Measurements from ENCODE around the gene KCNH3.

DNA sequence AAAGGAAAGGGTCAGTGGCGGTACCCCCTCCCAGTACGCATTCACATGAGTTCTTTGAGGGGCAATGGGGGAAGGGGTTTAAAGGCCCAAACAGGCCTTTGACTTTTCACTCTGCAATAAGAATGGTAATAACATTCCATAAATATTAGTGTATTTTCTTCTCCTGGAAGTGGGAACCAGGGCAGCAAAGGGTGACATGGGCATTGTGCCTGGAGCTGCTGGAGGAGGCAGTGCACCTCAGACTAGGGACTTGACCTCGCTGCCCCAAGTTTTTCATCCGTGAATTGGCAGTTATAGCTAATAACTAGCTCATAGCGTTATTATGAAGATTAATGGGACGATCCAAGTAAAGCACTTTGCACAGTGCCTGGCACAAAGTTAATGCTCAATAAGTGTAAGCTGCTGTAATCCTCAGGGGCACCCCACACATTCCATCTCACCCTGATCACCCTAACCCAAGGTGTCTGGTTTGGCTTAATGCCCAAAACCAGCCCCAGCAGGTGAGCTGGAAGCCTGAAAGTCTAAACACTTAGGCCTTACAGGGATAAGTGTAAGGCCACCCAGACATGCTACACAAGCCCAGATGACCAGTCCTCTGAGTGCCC is 2.8 kb upstream of the KCNH3 start:
- TF ChIP-seq EZH2 (IDR thresholded peaks at IDR 0.05; ENCODE audit: low read length, missing control alignments) = no peak
- TF ChIP-seq, protein P1, sequence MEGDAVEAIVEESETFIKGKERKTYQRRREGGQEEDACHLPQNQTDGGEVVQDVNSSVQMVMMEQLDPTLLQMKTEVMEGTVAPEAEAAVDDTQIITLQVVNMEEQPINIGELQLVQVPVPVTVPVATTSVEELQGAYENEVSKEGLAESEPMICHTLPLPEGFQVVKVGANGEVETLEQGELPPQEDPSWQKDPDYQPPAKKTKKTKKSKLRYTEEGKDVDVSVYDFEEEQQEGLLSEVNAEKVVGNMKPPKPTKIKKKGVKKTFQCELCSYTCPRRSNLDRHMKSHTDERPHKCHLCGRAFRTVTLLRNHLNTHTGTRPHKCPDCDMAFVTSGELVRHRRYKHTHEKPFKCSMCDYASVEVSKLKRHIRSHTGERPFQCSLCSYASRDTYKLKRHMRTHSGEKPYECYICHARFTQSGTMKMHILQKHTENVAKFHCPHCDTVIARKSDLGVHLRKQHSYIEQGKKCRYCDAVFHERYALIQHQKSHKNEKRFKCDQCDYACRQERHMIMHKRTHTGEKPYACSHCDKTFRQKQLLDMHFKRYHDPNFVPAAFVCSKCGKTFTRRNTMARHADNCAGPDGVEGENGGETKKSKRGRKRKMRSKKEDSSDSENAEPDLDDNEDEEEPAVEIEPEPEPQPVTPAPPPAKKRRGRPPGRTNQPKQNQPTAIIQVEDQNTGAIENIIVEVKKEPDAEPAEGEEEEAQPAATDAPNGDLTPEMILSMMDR (conservative IDR thresholded peaks at IDR 0.05 in 1 of 2, IDR thresholded peaks at IDR 0.05 in 1 of 2; ENCODE audit: low read depth in 1 of 2, low read length in 2 of 2) = no peak
